Left renal cortex interstitium (tissue), 4 donors: ENCODE results near the gene UPF3B. TPM values are rescaled to one million over a fixed set of nuclear protein-coding genes. Genes with fewer than 3 reads are reported as not detected.
"Not testable (repeated sequence)": the region's sequence is repeated elsewhere in the genome, so short reads cannot be mapped to it uniquely, and the experiment has no call there.

Experiments
- DNase-seq, 4 donors: peaks; one replicate each; pipeline ENCODE4 v3.0.0-alpha.2; 2013; ENCODE audit warnings: low read depth in 4 of 4, low spot score in 2 of 4, missing footprints in 1 of 4
- polyA plus RNA-seq, 4 donors: library from polyadenylated mRNA; unstranded; fragments of 120-200 nt; gene quantifications; one replicate each; pipeline ENCODE4 v1.2.1, GENCODE V29; 2013; ENCODE audit not compliant: insufficient read length in 4 of 4

The UPF3B gene
- polyA plus RNA-seq, result 10 to 100 TPM; 24.3 to 39.4 (median 34.0) TPM

GRCh38 chrX:119852382-119853353, at the start of gene UPF3B:
UPF3B (minus strand) TSS chrX:119852963; CDS start chrX:119852928, 35 bp downstream.
- DNase-seq, result peak; percentile 72 to 92 (median 78)

- no peak for DNase-seq
Measured at GRCh38 chrX:119900976-119901375, 48.2 kb upstream of the UPF3B start.

- no peak for DNase-seq
Measured at GRCh38 chrX:119899125-119899524, 46.4 kb upstream of the UPF3B start.

- DNase-seq, result no peak
Measured at GRCh38 chrX:119895843-119896326, 43.1 kb upstream of the UPF3B start, which contains the start of gene AKAP14. AKAP14 (plus strand) TSS chrX:119895893; CDS start chrX:119903224, 7,331 bp downstream.

GRCh38 chrX:119891961-119892692, 39.4 kb upstream of the UPF3B start:
- DNase-seq, result not testable (repeated sequence)

GRCh38 chrX:119890626-119891025, 37.9 kb upstream of the UPF3B start:
- DNase-seq, result not testable (repeated sequence)

- DNase-seq, result peak in 2 of 4 donors; percentile 11 to 28
Measured at GRCh38 chrX:119887721-119888425, 35.1 kb upstream of the UPF3B start.

- no peak for DNase-seq
Measured at GRCh38 chrX:119885554-119886428, 33.0 kb upstream of the UPF3B start.

GRCh38 chrX:119880552-119881437, 28.0 kb upstream of the UPF3B start:
- DNase-seq, result no peak

GRCh38 chrX:119880076-119880475, 27.3 kb upstream of the UPF3B start:
- DNase-seq, result no peak

GRCh38 chrX:119878740-119879139, 26.0 kb upstream of the UPF3B start:
- DNase-seq, result no peak

GRCh38 chrX:119871599-119872395, 19.0 kb upstream of the UPF3B start, which contains the start of the genes NDUFA1 and RNF113A:
NDUFA1 (plus strand) TSS chrX:119871832; CDS start chrX:119871912, 80 bp downstream.
RNF113A (minus strand) TSS chrX:119871733; CDS start chrX:119871613, 120 bp downstream.
- peak in 1 of 4 donors; percentile 54 for DNase-seq

- no peak for DNase-seq
Measured at GRCh38 chrX:119871245-119871598, 18.5 kb upstream of the UPF3B start.

GRCh38 chrX:119870626-119871131, 17.9 kb upstream of the UPF3B start:
- no peak for DNase-seq

GRCh38 chrX:119853444-119853843, 681 bp upstream of the UPF3B start:
- no peak for DNase-seq

GRCh38 chrX:119833905-119834304, 18.9 kb downstream of the UPF3B start:
- no peak for DNase-seq

GRCh38 chrX:119828446-119828845, 24.3 kb downstream of the UPF3B start:
- DNase-seq, result no peak
